HepG2 (cell line): ENCODE data around the gene ANKLE1. TPM values are rescaled to one million over a fixed set of nuclear protein-coding genes. Genes with fewer than 3 reads are reported as not detected.

Source experiments
- ARID4A ChIP-seq: sonication (generic); formaldehyde crosslinking; IDR thresholded peaks from 2 replicates; pipeline ENCODE4 v1.5.0; 2020; ENCODE audit warnings: mild to moderate bottlenecking, missing genetic modification reagents, borderline replicate concordance
- ETV6 ChIP-seq: sonication (generic); formaldehyde crosslinking; conservative IDR thresholded peaks from 2 replicates; pipeline ENCODE4 v1.4.0; 2020; ENCODE audit warnings: missing genetic modification reagents
- FOXO1 ChIP-seq: sonication (generic); formaldehyde crosslinking; IDR thresholded peaks from 2 replicates; pipeline ENCODE4 v1.4.0; 2020; ENCODE audit warnings: missing genetic modification reagents
- HNF4G ChIP-seq, 2 experiments: sonication (generic) in 1 of 2; formaldehyde crosslinking in 1 of 2; IDR thresholded peaks; 2 replicates each; pipeline versions ENCODE4 v1.4.0 to v1.6.1; 2011 to 2020; ENCODE audit warnings: borderline replicate concordance in 2 of 2, low read depth in 2 of 2, mild to moderate bottlenecking in 2 of 2, low read length in 1 of 2, missing genetic modification reagents in 1 of 2, moderate library complexity in 1 of 2
- MXD1 ChIP-seq: sonication (generic); formaldehyde crosslinking; IDR thresholded peaks from 2 replicates; pipeline ENCODE4 v1.4.0; 2020; ENCODE audit warnings: mild to moderate bottlenecking, missing genetic modification reagents
- SMC3 ChIP-seq: IDR thresholded peaks from 2 replicates; pipeline ENCODE4 v1.6.1; 2011; ENCODE audit warnings: low read length, improper control_type of control experiment
- TEAD3 ChIP-seq: optimal IDR thresholded peaks from 2 replicates; pipeline ENCODE3; 2016; ENCODE audit warnings: borderline replicate concordance
- THAP11 ChIP-seq: IDR thresholded peaks from 2 replicates; pipeline ENCODE4 v1.6.1; 2016; ENCODE audit warnings: missing biosample characterization, missing genetic modification reagents
- ZFP82 ChIP-seq: sonication (generic); formaldehyde crosslinking; IDR thresholded peaks from 2 replicates; pipeline ENCODE4 v1.5.1; 2020; ENCODE audit warnings: mild to moderate bottlenecking, missing genetic modification reagents, borderline replicate concordance
- ZKSCAN8 ChIP-seq: IDR thresholded peaks from 2 replicates; pipeline ENCODE4 v1.6.1; 2016; ENCODE audit warnings: borderline replicate concordance, missing genetic modification reagents, missing compliant biosample characterization
- ZMYM4 ChIP-seq: sonication (generic); formaldehyde crosslinking; IDR thresholded peaks from 2 replicates; pipeline ENCODE4 v1.8.1; 2023; ENCODE audit warnings: mild to moderate bottlenecking, missing genetic modification reagents
- ZNF317 ChIP-seq: sonication (generic); formaldehyde crosslinking; IDR thresholded peaks from 2 replicates; pipeline ENCODE4 v1.5.0; 2020; ENCODE audit warnings: mild to moderate bottlenecking, missing genetic modification reagents
- ZNF343 ChIP-seq: sonication (generic); formaldehyde crosslinking; IDR thresholded peaks from 2 replicates; pipeline ENCODE4 v1.4.0; 2020; ENCODE audit warnings: mild to moderate bottlenecking, missing genetic modification reagents
- ZNF484 ChIP-seq: sonication (generic); formaldehyde crosslinking; IDR thresholded peaks from 2 replicates; pipeline ENCODE4 v1.5.1; 2020; ENCODE audit warnings: mild to moderate bottlenecking, low read depth, missing genetic modification reagents, borderline replicate concordance
- ZNF710 ChIP-seq: sonication (generic); formaldehyde crosslinking; IDR thresholded peaks from 2 replicates; pipeline ENCODE4 v1.5.0; 2020; ENCODE audit warnings: mild to moderate bottlenecking, missing genetic modification reagents, borderline replicate concordance
- ZNF784 ChIP-seq: sonication (generic); formaldehyde crosslinking; IDR thresholded peaks from 2 replicates; pipeline ENCODE4 v1.5.1; 2020; ENCODE audit warnings: missing genetic modification reagents, mild to moderate bottlenecking, borderline replicate concordance
- ZSCAN31 ChIP-seq: sonication (generic); formaldehyde crosslinking; IDR thresholded peaks from 2 replicates; pipeline ENCODE4 v1.5.0; 2020; ENCODE audit warnings: low read depth, mild to moderate bottlenecking, missing genetic modification reagents
- polyA plus RNA-seq, 8 experiments: library from polyadenylated mRNA; depleted of rRNA in 3 of 8; stranded (reverse) in 7 of 8; unstranded in 1 of 8; fragments of >200 nt; fragmentation: Illumina TruSeq in 4 of 8; extraction: Trizol in 4 of 8; gene quantifications; 2 replicates each; pipeline versions ENCODE4 v1.2.1 to v1.2.3, GENCODE V29; 2011 to 2016; ENCODE audit warnings: low read depth in 4 of 8, missing spikeins in 1 of 8, mixed read lengths in 1 of 8; ENCODE audit not compliant: insufficient read depth in 1 of 8
- total RNA-seq, 5 experiments: library from RNA; depleted of rRNA; stranded (reverse); fragments of >200 nt; fragmentation: Illumina TruSeq; extraction: Trizol; gene quantifications; 2 replicates each; pipeline ENCODE4 v1.2.3, GENCODE V29; 2016; ENCODE audit warnings: low read depth in 1 of 5
- TF ChIP-seq, protein P1 (sequence below): sonication (generic); formaldehyde crosslinking; IDR thresholded peaks from 2 replicates; pipeline ENCODE4 v1.5.0; 2020; ENCODE audit warnings: missing genetic modification reagents
- TF ChIP-seq, protein P2 (sequence below): sonication (generic); formaldehyde crosslinking; IDR thresholded peaks from 2 replicates; pipeline ENCODE4 v1.8.0; 2022; ENCODE audit warnings: missing genetic modification reagents, low read depth, mild to moderate bottlenecking, borderline replicate concordance

ANKLE1 gene
- total and polyA plus RNA-seq, 2 of the 13 experiments (the other 11 are each of a cell fraction or from before 2014, with no cell fraction given), result 0.69 to 1.5 TPM

GRCh38 chr19:17282488-17283125 is 906 bp downstream of the ANKLE1 start (continued):
- peak; percentile 55 for TF ChIP-seq THAP11 (CRISPR knock-in tag)
- TF ChIP-seq ZSCAN31 (CRISPR knock-in tag), result no peak
- 0 out of 2 replicates have a peak, but pooled peaks have one; percentile 19 for TF ChIP-seq ZNF317 (CRISPR knock-in tag)
- peak; percentile 15; the same call in 1 of the 2 replicates for TF ChIP-seq HNF4G (IDR thresholded peaks at IDR 0.05; ENCODE audit: borderline replicate concordance, low read depth, low read length)
- TF ChIP-seq HNF4G (CRISPR knock-in tag; IDR thresholded peaks at IDR 0.05; ENCODE audit: borderline replicate concordance, low read depth), result no peak
- TF ChIP-seq ZNF343 (CRISPR knock-in tag), result peak; percentile 75; the same call in 1 of the 2 replicates
- TF ChIP-seq MXD1 (CRISPR knock-in tag), result no peak
- TF ChIP-seq ZFP82 (CRISPR knock-in tag), result no peak
- peak; percentile 68; the same call in 1 of the 2 replicates for TF ChIP-seq ARID4A
- peak; percentile 30 for TF ChIP-seq TEAD3 (CRISPR knock-in tag)
- TF ChIP-seq, protein P1, sequence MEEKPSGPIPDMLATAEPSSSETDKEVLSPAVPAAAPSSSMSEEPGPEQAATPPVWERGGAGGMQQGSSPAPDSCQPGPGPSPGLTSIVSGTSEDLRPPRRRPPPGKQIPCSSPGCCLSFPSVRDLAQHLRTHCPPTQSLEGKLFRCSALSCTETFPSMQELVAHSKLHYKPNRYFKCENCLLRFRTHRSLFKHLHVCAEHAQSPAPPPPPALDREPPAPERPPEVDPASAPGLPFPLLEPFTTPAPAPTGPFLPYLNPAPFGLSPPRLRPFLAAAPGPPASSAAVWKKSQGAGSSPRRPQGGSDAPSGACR (CRISPR knock-in tag), result 0 out of 2 replicates have a peak, but pooled peaks have one; percentile 57
- TF ChIP-seq, protein P2, sequence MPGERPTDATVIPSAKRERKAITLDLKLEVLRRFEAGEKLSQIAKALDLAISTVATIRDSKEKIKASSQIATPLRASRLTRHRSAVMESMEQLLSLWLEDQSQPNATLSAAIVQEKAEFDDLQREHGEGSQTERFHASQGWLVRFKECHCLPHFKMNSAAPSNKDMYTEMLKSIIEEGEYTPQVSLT (CRISPR knock-in tag), result no peak
- peak; percentile 42; the same call in 1 of the 2 replicates for TF ChIP-seq SMC3
- no peak for TF ChIP-seq FOXO1 (CRISPR knock-in tag)
- no peak for TF ChIP-seq ZNF484 (CRISPR knock-in tag)
- TF ChIP-seq ZNF784, result 0 out of 2 replicates have a peak, but pooled peaks have one; percentile 61
- TF ChIP-seq ETV6 (CRISPR knock-in tag), result 0 out of 2 replicates have a peak, but pooled peaks have one; percentile 43
- TF ChIP-seq ZMYM4 (CRISPR knock-in tag), result 0 out of 2 replicates have a peak, but pooled peaks have one; percentile 40
- TF ChIP-seq ZNF710 (CRISPR knock-in tag), result peak; percentile 74
- 0 out of 2 replicates have a peak, but pooled peaks have one; percentile 37 for TF ChIP-seq ZKSCAN8 (CRISPR knock-in tag)
